ENCODE measurements around the gene G6PC2. TPM values are rescaled to one million over a fixed set of nuclear protein-coding genes. Genes with fewer than 3 reads are reported as not detected.
"Not testable (repeated sequence)": the region's sequence is repeated elsewhere in the genome, so short reads cannot be mapped to it uniquely, and the experiment has no call there.

G6PC2 gene
- total RNA-seq, 1 experiment from 2014 or later = not detected

DNA sequence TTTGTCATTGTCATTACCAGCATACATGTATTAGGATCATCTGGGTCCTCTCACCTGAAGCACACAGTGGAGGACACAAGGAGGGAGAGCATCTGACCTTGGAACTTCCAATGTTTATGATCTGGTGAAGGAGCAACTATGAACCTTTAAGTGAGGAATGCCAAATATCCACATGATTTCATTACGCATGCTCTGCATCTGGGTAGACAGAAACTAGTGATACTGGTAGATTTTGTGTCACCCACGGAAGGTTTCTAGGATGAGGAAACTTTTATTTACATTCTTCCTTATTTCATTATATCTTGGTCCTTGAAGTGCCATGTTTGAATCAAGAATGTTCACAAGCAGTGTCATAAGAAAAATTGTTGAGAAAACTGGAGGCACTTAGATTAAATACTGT, 42.9 kb upstream of the G6PC2 start:
- no TSS peak for BruUV-seq (replicated peaks)
- Histone ChIP-seq H2AFZ (no peak overlapping the region), H3K4me1 (replicated peaks; ENCODE audit: insufficient read depth) (no peaks in the 10 kb centered on the region), H3K4me2 (no peak overlapping the region), H3K9me3 (ENCODE audit: insufficient read depth, low read depth) (no peaks in the 10 kb centered on the region), H3K79me2 (ENCODE audit: low read depth) (no peaks in the 10 kb centered on the region), H3K27me3 (ENCODE audit: insufficient read depth, low read depth) (no peaks in the 10 kb centered on the region), H3K27ac (no peak overlapping the region), H3K36me3 (ENCODE audit: low read depth) (no peaks in the 10 kb centered on the region), H3F3A (ENCODE audit: insufficient read depth, low read depth) (no peaks in the 10 kb centered on the region), H3K9me2 (ENCODE audit: insufficient read depth) (no peaks in the 10 kb centered on the region), H4K20me1 (ENCODE audit: insufficient read depth) (no peaks in the 10 kb centered on the region), H3K4me3 (no peak overlapping the region)
- DNase-seq = no peak
- intact Hi-C loops (cut with micrococcal nuclease; ENCODE audit: unreplicated experiment) = no loop called here
- ChIA-PET CTCF (no interaction called here), POLR2A (ENCODE audit: unreplicated experiment) (no interaction called here)
- TF ChIP-seq, protein P1, sequence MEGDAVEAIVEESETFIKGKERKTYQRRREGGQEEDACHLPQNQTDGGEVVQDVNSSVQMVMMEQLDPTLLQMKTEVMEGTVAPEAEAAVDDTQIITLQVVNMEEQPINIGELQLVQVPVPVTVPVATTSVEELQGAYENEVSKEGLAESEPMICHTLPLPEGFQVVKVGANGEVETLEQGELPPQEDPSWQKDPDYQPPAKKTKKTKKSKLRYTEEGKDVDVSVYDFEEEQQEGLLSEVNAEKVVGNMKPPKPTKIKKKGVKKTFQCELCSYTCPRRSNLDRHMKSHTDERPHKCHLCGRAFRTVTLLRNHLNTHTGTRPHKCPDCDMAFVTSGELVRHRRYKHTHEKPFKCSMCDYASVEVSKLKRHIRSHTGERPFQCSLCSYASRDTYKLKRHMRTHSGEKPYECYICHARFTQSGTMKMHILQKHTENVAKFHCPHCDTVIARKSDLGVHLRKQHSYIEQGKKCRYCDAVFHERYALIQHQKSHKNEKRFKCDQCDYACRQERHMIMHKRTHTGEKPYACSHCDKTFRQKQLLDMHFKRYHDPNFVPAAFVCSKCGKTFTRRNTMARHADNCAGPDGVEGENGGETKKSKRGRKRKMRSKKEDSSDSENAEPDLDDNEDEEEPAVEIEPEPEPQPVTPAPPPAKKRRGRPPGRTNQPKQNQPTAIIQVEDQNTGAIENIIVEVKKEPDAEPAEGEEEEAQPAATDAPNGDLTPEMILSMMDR (conservative IDR thresholded peaks at IDR 0.05) = no peak
- TF ChIP-seq EZH2 (IDR thresholded peaks at IDR 0.05; ENCODE audit: low read depth) = no peak

DNA sequence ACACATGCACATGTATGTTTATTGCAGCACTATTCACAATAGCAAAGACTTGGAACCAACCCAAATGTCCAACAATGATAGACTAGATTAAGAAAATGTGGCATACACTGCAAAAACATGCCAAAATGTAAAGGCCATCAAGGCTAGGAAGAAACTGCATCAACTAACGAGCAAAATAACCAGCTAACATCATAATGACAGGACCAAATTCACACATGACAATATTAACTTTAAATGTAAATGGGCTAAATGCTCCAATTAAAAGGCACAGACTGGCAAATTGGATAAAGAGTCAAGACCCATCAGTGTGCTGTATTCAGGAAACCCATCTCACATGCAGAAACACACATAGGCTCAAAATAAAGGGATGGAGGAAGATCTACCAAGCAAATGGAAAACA, 33.9 kb upstream of the G6PC2 start:
- DNase-seq; H4K20me1 ChIP-seq (ENCODE audit: insufficient read depth); H3K4me2 ChIP-seq; H3K27me3 ChIP-seq (ENCODE audit: insufficient read depth, low read depth); H3K9me3 ChIP-seq (ENCODE audit: insufficient read depth, low read depth); H3F3A ChIP-seq (ENCODE audit: insufficient read depth, low read depth); H3K9me2 ChIP-seq (ENCODE audit: insufficient read depth); H3K79me2 ChIP-seq (ENCODE audit: low read depth); POLR2A ChIA-PET (ENCODE audit: unreplicated experiment); H2AFZ ChIP-seq; H3K36me3 ChIP-seq (ENCODE audit: low read depth); H3K4me1 ChIP-seq (replicated peaks; ENCODE audit: insufficient read depth); CTCF ChIA-PET; H3K4me3 ChIP-seq; intact Hi-C loops (cut with micrococcal nuclease; ENCODE audit: unreplicated experiment); H3K27ac ChIP-seq; BruUV-seq (replicated peaks): not testable (repeated sequence)

DNA sequence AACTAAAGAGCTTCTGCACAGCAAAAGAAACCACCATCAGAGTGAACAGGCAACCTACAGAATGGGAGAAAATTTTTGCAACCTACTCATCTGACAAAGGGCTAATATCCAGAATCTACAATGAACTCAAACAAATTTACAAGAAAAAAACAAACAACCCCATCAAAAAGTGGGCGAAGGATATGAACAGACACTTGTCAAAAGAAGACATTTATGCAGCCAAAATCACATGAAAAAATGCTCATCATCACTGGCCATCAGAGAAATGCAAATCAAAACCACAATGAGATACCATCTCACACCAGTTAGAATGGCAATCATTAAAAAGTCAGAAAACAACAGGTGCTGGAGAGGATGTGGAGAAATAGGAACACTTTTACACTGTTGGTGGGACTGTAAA, 30.7 kb upstream of the G6PC2 start:
- H3K27me3 ChIP-seq (ENCODE audit: insufficient read depth, low read depth); H3K4me1 ChIP-seq (replicated peaks; ENCODE audit: insufficient read depth); DNase-seq; H3F3A ChIP-seq (ENCODE audit: insufficient read depth, low read depth); H3K27ac ChIP-seq; H3K36me3 ChIP-seq (ENCODE audit: low read depth); H3K4me2 ChIP-seq; H3K4me3 ChIP-seq; intact Hi-C loops (cut with micrococcal nuclease; ENCODE audit: unreplicated experiment); BruUV-seq (replicated peaks); H3K79me2 ChIP-seq (ENCODE audit: low read depth); CTCF ChIA-PET; POLR2A ChIA-PET (ENCODE audit: unreplicated experiment); H3K9me2 ChIP-seq (ENCODE audit: insufficient read depth); H3K9me3 ChIP-seq (ENCODE audit: insufficient read depth, low read depth); H4K20me1 ChIP-seq (ENCODE audit: insufficient read depth); H2AFZ ChIP-seq: not testable (repeated sequence)

DNA sequence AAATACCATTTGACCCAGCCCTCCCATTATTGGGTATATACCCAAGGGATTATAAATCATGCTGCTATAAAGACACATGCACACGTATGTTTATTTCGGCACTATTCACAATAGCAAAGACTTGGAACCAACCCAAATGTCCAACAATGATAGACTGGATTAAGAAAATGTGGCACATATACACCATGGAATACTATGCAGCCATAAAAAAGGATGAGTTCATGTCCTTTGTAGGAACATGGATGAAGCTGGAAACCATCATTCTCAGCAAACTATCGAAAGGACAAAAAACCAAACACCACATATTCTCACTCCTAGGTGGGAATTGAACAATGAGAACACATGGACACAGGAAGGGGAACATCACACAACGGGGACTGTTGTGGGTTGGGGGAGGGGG, 30.3 kb upstream of the G6PC2 start:
- H3K9me3 ChIP-seq (ENCODE audit: insufficient read depth, low read depth); H3K36me3 ChIP-seq (ENCODE audit: low read depth); H3K9me2 ChIP-seq (ENCODE audit: insufficient read depth); BruUV-seq (replicated peaks); H3K4me1 ChIP-seq (replicated peaks; ENCODE audit: insufficient read depth); H3K27ac ChIP-seq; intact Hi-C loops (cut with micrococcal nuclease; ENCODE audit: unreplicated experiment); H3K27me3 ChIP-seq (ENCODE audit: insufficient read depth, low read depth); H2AFZ ChIP-seq; H3F3A ChIP-seq (ENCODE audit: insufficient read depth, low read depth); H4K20me1 ChIP-seq (ENCODE audit: insufficient read depth); POLR2A ChIA-PET (ENCODE audit: unreplicated experiment); H3K4me2 ChIP-seq; H3K79me2 ChIP-seq (ENCODE audit: low read depth); H3K4me3 ChIP-seq; CTCF ChIA-PET; DNase-seq: not testable (repeated sequence)
